PC-3 (cell line): Measurements from ENCODE around the gene SPHK2. TPM values are rescaled to one million over a fixed set of nuclear protein-coding genes. Genes with fewer than 3 reads are reported as not detected.

Experiments used
- ATAC-seq: fragments of 200-7000 bp; cut with Tn5 transposase; 2 replicates; pipeline ENCODE4 v1.9.1; 2020; ENCODE audit warnings: mild to moderate bottlenecking, moderate library complexity
- BruUV-seq: library from RNA; stranded (reverse); fragments of 400-500 nt; replicated peaks from 2 replicates; lab custom pipeline; 2021; lab: Mats Ljungman, UMichigan
- CTCF ChIA-PET: fragments of 300-600 bp; sonication (Branson Sonifier 250); formaldehyde crosslinking; loops from one replicate; lab custom pipeline; 2022; ENCODE audit warnings: antibody characterized with exemption; lab: Charles Lee
- POLR2A ChIA-PET: fragments of 300-600 bp; sonication (Branson Sonifier 250); formaldehyde crosslinking; loops from one replicate; lab custom pipeline; 2022; ENCODE audit warnings: antibody characterized with exemption; ENCODE audit not compliant: unreplicated experiment; lab: Charles Lee
- DNase-seq: peaks from one replicate; pipeline ENCODE4 v3.0.0-alpha.2; 2015
- H2AFZ ChIP-seq: fragments of 300-600 bp; sonication (generic); 2 replicates; pipeline ENCODE4 v1.6.0; 2016; ENCODE audit warnings: antibody characterized with exemption, low read length
- H3F3A ChIP-seq: fragments of 300-600 bp; sonication (generic); one replicate; pipeline ENCODE4 v1.6.0; 2017; ENCODE audit warnings: antibody characterized with exemption, low read length, control low read depth, mild to moderate bottlenecking; ENCODE audit not compliant: unreplicated experiment
- H3K27ac ChIP-seq: fragments of 300-600 bp; sonication (generic); 2 replicates; pipeline ENCODE4 v1.5.1; 2016; ENCODE audit warnings: mild to moderate bottlenecking, low read length
- H3K27me3 ChIP-seq: fragments of 300-600 bp; sonication (generic); 2 replicates; pipeline ENCODE4 v1.6.1; 2016; ENCODE audit warnings: low read length, mixed read lengths
- H3K36me3 ChIP-seq: fragments of 300-600 bp; sonication (generic); 2 replicates; pipeline ENCODE4 v1.6.1; 2016; ENCODE audit warnings: low read depth, mixed run types, low read length, mixed read lengths
- H3K4me1 ChIP-seq: fragments of 300-600 bp; sonication (generic); 2 replicates; pipeline ENCODE4 v1.5.1; 2016; ENCODE audit warnings: low read length; ENCODE audit not compliant: insufficient read depth
- H3K4me2 ChIP-seq: fragments of 300-600 bp; sonication (generic); 2 replicates; pipeline ENCODE4 v1.6.0; 2016; ENCODE audit warnings: low read length
- H3K4me3 ChIP-seq: fragments of 300-600 bp; sonication (generic); 2 replicates; pipeline ENCODE4 v1.5.1; 2016; ENCODE audit warnings: mild to moderate bottlenecking, low read length, mixed read lengths
- H3K79me2 ChIP-seq: fragments of 300-600 bp; sonication (generic); 2 replicates; pipeline ENCODE4 v1.6.1; 2017; ENCODE audit warnings: low read length, mixed read lengths
- H3K9ac ChIP-seq: fragments of 300-600 bp; sonication (generic); 2 replicates; pipeline ENCODE4 v1.6.0; 2016; ENCODE audit warnings: mild to moderate bottlenecking, low read length
- H3K9me2 ChIP-seq: fragments of 300-600 bp; sonication (generic); replicated peaks from 2 replicates; pipeline ENCODE4 v1.6.1; 2016; ENCODE audit warnings: mixed run types, low read length, mixed read lengths
- H3K9me3 ChIP-seq: fragments of 300-600 bp; sonication (generic); 2 replicates; pipeline ENCODE4 v1.6.1; 2016; ENCODE audit warnings: low read length, mixed read lengths
- H4K20me1 ChIP-seq: fragments of 300-600 bp; sonication (generic); 2 replicates; pipeline ENCODE4 v1.6.1; 2016; ENCODE audit warnings: low read length, mixed read lengths
- CTCF ChIP-seq: fragments of 300-600 bp; sonication (generic); conservative IDR thresholded peaks from 2 replicates; pipeline ENCODE4 v1.5.1; 2017; ENCODE audit warnings: antibody characterized with exemption, low read depth, mild to moderate bottlenecking, low read length
- EZH2 ChIP-seq: fragments of 300-600 bp; sonication (generic); IDR thresholded peaks from one replicate; pipeline ENCODE4 v1.6.1; 2017; ENCODE audit warnings: antibody characterized with exemption, mild to moderate bottlenecking, low read length; ENCODE audit not compliant: unreplicated experiment
- EZH2phosphoT487 ChIP-seq: fragments of 300-600 bp; sonication (generic); IDR thresholded peaks from 2 replicates; pipeline ENCODE4 v1.6.1; 2018; ENCODE audit warnings: mild to moderate bottlenecking, antibody characterized with exemption, low read length, borderline replicate concordance
- intact Hi-C: fragments of 100-400 bp; cut with micrococcal nuclease; formaldehyde crosslinking; loops from 2 replicates; pipeline ENCODE4 v1.9.0; 2023
- total RNA-seq: library from RNA; depleted of rRNA; stranded (reverse); fragments of >200 nt; gene quantifications from 2 replicates; pipeline ENCODE4 v1.2.3, GENCODE V29; 2014

The SPHK2 gene
- total RNA-seq, 1 experiment from 2014 or later, result 8.5 TPM

GRCh38 chr19:48603449-48603848 is 15.9 kb upstream of the SPHK2 start:
- DNase-seq (no peak), ATAC-seq (no peak)
- Histone ChIP-seq H3K79me2 (no peaks in the 10 kb centered on the region), H3K9me3 (no peaks in the 10 kb centered on the region), H3K27me3 (no peaks in the 10 kb centered on the region), H3F3A (no peaks in the 10 kb centered on the region), H4K20me1 (no peaks in the 10 kb centered on the region), H3K4me1 (no peaks in the 10 kb centered on the region), H3K4me3 (no peak overlapping the region), H3K36me3 (no peaks in the 10 kb centered on the region), H3K27ac (no peak overlapping the region), H2AFZ (no peak overlapping the region), H3K4me2 (no peak overlapping the region), H3K9ac (no peak overlapping the region), H3K9me2 (no peaks in the 10 kb centered on the region)
- intact Hi-C loops, result no loop called here
- ChIA-PET POLR2A (no interaction called here), CTCF (no interaction called here)
- TF ChIP-seq EZH2, result no peak
- no peak for TF ChIP-seq EZH2phosphoT487
- TF ChIP-seq CTCF, result no peak
- no TSS peak for BruUV-seq

GRCh38 chr19:48603850-48604249 is 15.5 kb upstream of the SPHK2 start:
- CTCF ChIA-PET, result no interaction called here
- H3K36me3 ChIP-seq, result no peaks in the 10 kb centered on the region
- intact Hi-C loops, result no loop called here
- H3K9me2 ChIP-seq, result no peaks in the 10 kb centered on the region
- no peaks in the 10 kb centered on the region for H3K9me3 ChIP-seq
- ATAC-seq (no peak), DNase-seq (no peak)
- TF ChIP-seq EZH2phosphoT487, result no peak
- TF ChIP-seq EZH2, result no peak
- TF ChIP-seq CTCF, result no peak
- BruUV-seq, result no TSS peak
- H3K4me1 ChIP-seq, result no peaks in the 10 kb centered on the region
- no peak overlapping the region for H3K27ac ChIP-seq
- POLR2A ChIA-PET, result no interaction called here
- no peak overlapping the region for H2AFZ ChIP-seq
- H3K27me3 ChIP-seq, result no peaks in the 10 kb centered on the region
- H3K4me3 ChIP-seq, result no peak overlapping the region
- no peaks in the 10 kb centered on the region for H3F3A ChIP-seq
- H3K79me2 ChIP-seq, result no peaks in the 10 kb centered on the region
- H4K20me1 ChIP-seq, result no peaks in the 10 kb centered on the region
- H3K9ac ChIP-seq, result no peak overlapping the region
- no peak overlapping the region for H3K4me2 ChIP-seq

- H3K4me3 ChIP-seq, result no peak within 1 kb of the TSS
- ChIA-PET CTCF (no interaction called here), POLR2A (no interaction called here)
- H3K9ac ChIP-seq, result no peak within 1 kb of the TSS
- H3K9me3 ChIP-seq, result no peaks in the 10 kb centered on the region
- no peaks in the 10 kb centered on the region for H4K20me1 ChIP-seq
- H3K36me3 ChIP-seq, result no peaks in the 10 kb centered on the region
- no peak within 1 kb of the TSS for H3K27ac ChIP-seq
- BruUV-seq, result no TSS peak
- no peak within 1 kb of the TSS for H3K4me2 ChIP-seq
- no peak within 1 kb of the TSS for H2AFZ ChIP-seq
- H3F3A ChIP-seq, result no peaks in the 10 kb centered on the region
- H3K79me2 ChIP-seq, result no peaks in the 10 kb centered on the region
- H3K4me1 ChIP-seq, result no peaks in the 10 kb centered on the region
- DNase-seq (no peak), ATAC-seq (no peak)
- H3K27me3 ChIP-seq, result no peaks in the 10 kb centered on the region
- intact Hi-C loops, result no loop called here
- H3K9me2 ChIP-seq, result no peaks in the 10 kb centered on the region
- TF ChIP-seq CTCF (no peak), EZH2phosphoT487 (no peak), EZH2 (no peak)
Measured at GRCh38 chr19:48606463-48607358, 12.6 kb upstream of the SPHK2 start, which contains the start of gene SPACA4. Gene SPACA4, plus strand, starts transcription at chr19:48606742. Its CDS starts 237 bp downstream, at chr19:48606979.
